ENCODE measurements around the gene C1QTNF9B.
"Not testable (repeated sequence)": the region's sequence is repeated elsewhere in the genome, so short reads cannot be mapped to it uniquely, and the experiment has no call there.

The C1QTNF9B gene

GRCh38 chr13:23897452-23897919, at the start of gene C1QTNF9B:
Gene C1QTNF9B (minus strand): TSS chr13:23897502.
- DNase-seq: not testable (repeated sequence)

- no peak for DNase-seq
Observed at GRCh38 chr13:23946900-23947299, 49.6 kb upstream of the C1QTNF9B start.

- no peak for DNase-seq
Observed at GRCh38 chr13:23946067-23946466, 48.8 kb upstream of the C1QTNF9B start.

- DNase-seq: no peak
Observed at GRCh38 chr13:23945612-23946011, 48.3 kb upstream of the C1QTNF9B start.

- no peak for DNase-seq
Observed at GRCh38 chr13:23941211-23941610, 43.9 kb upstream of the C1QTNF9B start.

GRCh38 chr13:23939666-23940065, 42.4 kb upstream of the C1QTNF9B start:
- not testable (repeated sequence) for DNase-seq

GRCh38 chr13:23934520-23934919, 37.2 kb upstream of the C1QTNF9B start:
- DNase-seq: no peak

GRCh38 chr13:23928985-23929384, 31.7 kb upstream of the C1QTNF9B start:
- no peak for DNase-seq

GRCh38 chr13:23923031-23923430, 25.7 kb upstream of the C1QTNF9B start:
- DNase-seq: no peak

- DNase-seq: no peak
Observed at GRCh38 chr13:23922005-23922932, 25.0 kb upstream of the C1QTNF9B start.

GRCh38 chr13:23921451-23921888, 24.2 kb upstream of the C1QTNF9B start:
- peak in 1 of 2 donors; percentile 10 for DNase-seq

GRCh38 chr13:23919006-23919405, 21.7 kb upstream of the C1QTNF9B start:
- no peak for DNase-seq

GRCh38 chr13:23918208-23918607, 20.9 kb upstream of the C1QTNF9B start:
- no peak for DNase-seq

GRCh38 chr13:23915308-23915707, 18.0 kb upstream of the C1QTNF9B start:
- DNase-seq: no peak

GRCh38 chr13:23912469-23912868, 15.2 kb upstream of the C1QTNF9B start:
- DNase-seq: no peak

- DNase-seq: no peak
Observed at GRCh38 chr13:23909606-23910005, 12.3 kb upstream of the C1QTNF9B start.

GRCh38 chr13:23905766-23906165, 8.5 kb upstream of the C1QTNF9B start:
- no peak for DNase-seq

GRCh38 chr13:23903906-23904280, 6.6 kb upstream of the C1QTNF9B start:
- DNase-seq: no peak

- DNase-seq: no peak
Observed at GRCh38 chr13:23902975-23903905, 5.9 kb upstream of the C1QTNF9B start.

GRCh38 chr13:23901365-23901764, 4.1 kb upstream of the C1QTNF9B start:
- DNase-seq: no peak

- peak in 1 of 2 donors; percentile 38 for DNase-seq
Observed at GRCh38 chr13:23899555-23899954, 2.3 kb upstream of the C1QTNF9B start.

- DNase-seq: no peak
Observed at GRCh38 chr13:23898101-23898500, 799 bp upstream of the C1QTNF9B start.

- DNase-seq: not testable (repeated sequence)
Observed at GRCh38 chr13:23894746-23895145, 2.6 kb downstream of the C1QTNF9B start.

Data from stimulated activated CD4-positive, alpha-beta T cell treated with anti-CD3 and anti-CD28 coated beads, Interleukin-2, amount 100 ng/mL, for 48 hours (primary cell).